Bone marrow (tissue), 2 donors: ENCODE results near the gene ENTHD1.

Experiments used
- DNase-seq, 2 donors: peaks; one replicate each; lab custom pipeline; 2025; lab: John Stamatoyannopoulos, UW

Gene ENTHD1

DNA sequence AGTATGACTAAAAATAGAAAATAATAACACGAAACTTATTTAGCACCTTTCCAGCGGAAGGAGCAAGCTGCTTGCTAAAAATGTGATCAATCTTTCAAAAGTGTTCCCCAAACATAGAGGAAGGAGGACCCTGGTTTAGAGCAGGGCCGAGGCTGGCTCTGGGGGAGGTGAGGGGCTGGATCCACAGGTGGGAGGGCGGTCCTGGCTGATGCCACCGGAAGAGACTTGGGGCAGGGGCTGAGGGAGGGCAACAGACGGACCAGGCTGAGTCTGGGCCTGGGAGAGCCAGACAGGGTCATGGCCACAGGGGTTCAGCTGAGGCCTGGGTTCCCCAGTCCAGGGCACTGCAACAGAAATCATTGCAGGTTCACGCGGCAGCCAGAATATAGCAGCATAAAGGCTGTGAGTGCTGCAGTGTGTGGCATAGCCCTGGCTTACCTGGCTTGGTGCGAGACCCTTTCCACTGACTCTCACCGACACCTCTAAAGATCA is 179.7 kb downstream of the ENTHD1 start:
- no peak for DNase-seq

DNA sequence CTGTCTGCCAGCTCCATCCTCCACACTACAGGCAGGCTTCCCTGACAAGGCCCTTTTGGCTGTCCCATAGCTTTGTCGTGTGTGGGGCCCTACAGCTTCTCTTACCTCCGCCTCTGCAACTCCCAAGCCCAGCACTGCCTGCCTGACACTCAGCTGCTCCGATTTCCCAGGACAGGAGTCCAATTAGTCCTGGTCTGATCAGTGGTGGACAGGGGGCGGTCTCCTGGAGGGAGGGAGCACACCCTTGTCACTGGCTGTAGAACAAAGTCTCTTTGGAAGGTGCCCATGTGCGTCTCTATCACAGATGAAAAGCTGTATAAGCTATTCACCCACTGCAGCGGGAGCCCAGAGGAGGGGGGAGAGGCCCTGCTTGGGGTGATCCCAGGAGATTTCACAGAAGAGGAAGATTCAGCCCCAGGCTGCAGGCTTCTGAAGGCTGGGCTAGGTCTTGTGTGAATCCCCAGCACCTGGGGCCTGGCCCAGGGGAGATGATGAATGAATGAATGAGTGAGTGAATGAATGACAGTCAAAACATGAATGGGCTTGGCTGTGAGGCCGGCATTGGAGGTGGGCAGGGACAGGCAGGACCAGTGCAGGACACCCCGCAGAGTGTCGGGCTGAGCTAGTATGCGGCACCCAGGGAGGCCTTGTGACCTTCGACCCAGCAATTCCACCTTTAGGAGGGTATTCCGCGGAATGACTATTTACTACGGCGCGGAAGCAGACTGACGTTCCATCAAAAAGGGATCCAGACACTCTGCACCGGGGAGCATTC is 180.6 kb downstream of the ENTHD1 start:
- no peak for DNase-seq

DNA sequence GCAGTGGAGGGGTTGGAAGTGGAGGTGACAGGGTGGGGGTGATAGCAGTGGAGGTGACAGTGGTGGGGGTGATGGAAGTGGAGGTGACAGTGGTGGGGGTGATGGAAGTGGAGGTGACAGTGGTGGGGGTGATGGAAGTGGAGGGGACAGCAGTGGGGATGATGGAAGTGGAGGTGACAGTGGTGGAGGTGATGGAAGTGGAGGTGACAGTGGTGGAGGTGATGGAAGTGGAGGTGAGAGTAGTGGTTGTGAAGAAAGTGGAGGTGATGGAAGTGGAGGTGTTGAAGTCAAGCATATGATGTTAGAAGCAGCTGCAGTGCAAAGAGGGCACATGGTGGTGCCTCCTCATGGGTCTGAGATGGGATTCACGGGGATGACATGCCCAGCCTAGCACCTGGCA is 181.5 kb downstream of the ENTHD1 start:
- DNase-seq = no peak

DNA sequence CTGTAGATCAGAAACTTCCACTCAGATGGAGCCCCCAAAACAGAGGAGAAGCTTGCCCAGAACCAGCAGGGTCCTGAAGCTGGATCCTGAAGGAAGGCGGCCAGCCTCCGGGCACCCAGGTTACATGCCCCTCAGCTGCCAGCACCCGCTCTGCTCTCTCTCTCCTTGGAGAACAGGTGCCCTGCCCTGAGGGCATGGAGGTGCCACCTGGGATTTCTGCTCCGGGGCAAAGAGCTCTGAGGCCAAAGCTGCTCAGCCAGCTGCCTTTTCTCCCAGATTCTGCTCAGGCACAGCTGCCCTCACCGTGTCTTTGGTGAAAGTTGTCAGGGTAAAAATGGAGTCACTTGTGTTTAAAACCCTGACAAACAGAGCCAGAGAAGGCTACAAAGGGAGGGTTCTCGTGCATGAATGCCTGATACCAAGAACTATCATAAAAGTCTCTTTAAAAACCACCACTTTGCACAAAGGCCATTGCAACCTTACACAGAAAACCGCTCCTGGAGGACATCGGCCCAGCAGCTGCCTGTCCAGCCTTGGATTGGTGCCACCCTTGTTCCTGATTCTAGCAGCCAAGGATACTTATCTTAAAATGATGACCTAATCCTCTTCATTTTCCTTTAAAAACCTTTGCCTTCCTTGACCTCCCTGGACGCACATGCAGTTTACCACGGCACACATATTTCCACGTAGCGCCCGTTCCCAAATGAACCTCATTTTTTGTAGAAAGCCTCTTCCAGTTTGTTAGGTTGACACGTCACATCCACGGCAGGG is 183.0 kb downstream of the ENTHD1 start:
- DNase-seq = no peak

DNA sequence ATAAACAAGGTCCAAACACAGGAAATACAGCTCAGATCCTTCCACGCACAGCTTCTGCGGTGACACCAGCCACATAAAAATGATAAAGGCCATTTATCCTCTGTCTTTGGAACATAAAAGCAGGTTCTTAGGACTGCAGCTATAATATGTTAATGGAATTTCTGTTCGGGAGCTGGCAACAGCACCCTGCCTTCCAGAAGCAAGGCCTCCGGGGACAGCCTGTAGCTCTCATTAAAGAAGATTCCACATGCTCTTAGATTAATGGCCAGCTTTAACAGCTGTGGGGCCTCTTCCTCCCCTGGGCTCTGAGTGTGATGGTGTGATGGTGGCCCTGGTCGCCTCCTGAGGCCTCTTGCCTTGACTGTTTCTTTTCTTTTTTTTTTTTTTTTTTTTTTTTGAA is 185.7 kb downstream of the ENTHD1 start:
- no peak for DNase-seq

DNA sequence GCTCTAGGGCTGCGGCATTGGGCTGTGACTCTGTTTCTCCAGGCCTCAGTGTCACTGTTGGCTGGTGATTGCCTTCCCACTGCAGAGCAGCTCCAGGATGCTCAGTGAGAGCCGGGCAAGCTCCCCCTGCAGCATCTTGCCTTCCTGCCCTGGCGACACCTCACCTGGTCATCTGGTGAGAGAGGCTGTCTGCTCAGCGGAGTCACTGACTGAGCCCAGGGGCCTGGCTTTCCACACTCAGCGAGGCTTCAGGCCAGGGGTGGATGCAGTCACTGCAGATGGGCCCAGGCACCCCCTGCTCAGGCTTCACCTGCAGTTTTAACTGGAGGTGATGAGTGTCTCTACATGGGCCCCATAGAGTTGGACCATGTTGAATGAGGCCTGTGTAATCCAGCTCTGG is 186.2 kb downstream of the ENTHD1 start:
- DNase-seq = no peak

DNA sequence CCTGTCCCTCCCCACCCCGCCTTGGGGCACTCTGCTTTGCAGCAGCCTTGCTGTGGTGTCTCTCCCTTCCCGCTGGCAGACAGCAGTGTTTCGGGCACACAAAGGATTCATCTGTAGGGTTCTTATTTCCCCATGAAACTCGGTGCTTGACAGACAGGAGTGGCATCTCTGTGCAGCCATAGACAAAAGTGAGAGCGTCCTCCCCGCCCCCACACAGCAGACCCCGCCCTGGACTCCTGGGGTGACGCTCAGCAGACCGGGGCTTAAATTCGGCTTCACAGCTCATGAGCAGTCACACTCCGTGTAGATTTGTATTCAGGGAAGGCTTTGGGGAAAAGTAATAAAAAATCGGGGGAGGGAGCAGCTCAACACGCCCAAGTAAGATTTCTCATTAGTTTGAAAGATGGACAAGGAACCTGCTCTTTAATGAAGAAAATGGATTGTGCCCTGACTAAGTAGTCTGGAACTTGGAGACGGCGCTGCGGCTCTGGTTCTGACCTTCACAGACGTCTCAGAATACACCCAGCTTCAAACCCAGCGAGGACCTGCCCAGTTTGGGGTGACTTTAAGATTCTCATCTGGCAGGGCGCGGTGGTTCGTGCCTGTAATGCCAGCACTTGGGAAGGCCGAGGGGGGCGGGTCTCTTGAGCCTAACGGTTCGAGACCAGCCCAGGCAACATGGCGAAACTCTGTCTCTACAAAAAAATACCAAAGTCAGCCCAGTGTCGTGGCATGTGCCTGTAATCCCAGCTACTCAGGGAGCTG is 187.0 kb downstream of the ENTHD1 start:
- DNase-seq = no peak

DNA sequence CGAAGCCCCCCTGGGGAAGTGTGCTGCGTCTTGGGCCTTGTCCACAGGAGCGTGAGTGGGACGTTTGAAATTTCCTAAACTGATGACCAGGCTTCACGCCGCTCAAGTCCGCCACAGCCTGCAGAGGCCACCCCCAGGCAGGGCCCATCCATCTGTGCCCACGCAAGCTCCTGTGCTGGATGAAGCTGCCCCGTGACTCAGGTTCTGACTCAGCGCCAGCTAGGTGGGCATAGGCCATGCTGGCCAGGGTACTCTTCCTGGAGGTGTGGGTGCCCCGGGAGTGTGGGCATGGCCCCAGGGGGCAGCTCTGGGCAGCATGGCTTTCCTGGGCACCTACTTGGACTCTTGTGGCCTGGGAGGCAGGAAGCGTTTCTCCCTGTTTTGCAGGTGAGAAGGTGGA is 188.2 kb downstream of the ENTHD1 start:
- DNase-seq = no peak

DNA sequence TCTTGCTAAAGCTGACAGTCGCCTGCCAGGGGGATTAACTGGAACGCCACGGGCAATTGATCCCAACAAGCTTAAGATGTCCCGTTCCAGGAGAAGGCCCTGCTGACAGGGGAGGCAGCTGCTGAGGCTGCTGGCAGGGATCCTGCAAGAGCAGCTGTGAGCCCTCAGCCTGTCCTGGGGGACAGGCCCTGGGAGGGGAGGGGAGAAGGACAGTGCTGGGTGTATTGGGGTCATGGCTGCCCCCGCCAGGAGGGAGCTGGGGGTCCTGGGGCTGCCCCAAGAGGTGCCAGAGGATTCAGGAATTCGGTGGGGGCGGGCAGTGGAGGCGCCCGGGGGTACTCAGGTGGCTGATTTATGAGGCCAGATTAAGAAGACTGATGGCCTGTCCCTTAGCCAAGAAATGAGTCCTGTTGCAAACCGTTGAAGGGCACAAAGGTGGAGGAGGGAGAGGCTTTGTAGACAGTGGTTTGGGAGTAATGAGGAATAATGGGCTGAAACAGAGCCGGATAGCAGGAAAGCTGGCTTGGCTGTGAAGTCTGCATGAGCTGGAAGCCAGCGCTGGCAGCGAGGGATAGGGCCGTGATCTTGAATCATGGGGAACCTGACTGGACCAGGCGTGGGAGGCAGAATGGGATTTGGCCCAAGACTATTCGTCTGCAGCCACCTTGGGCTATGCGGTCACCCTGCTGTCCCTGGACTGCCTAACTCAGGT is 189.5 kb downstream of the ENTHD1 start:
- no peak for DNase-seq

DNA sequence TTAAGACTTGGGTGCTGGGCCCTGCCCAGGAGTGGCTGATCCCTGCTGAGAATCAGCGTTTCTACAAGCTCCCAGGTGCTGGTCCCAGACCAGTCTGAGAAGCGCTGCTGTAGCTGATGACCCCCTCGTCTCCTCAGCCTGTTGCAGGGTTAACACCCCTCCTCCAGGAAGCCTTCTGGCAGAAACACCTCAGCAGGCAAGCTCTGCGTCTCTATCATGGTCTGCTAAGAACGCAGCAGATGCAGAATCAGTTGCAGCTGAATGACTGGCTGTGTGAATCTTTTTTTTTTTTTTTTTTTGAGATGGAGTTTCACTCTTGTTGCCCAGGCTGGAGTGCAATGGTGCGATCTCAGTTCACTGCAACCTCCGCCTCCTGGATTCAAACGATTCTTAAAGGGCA is 190.5 kb downstream of the ENTHD1 start:
- no peak for DNase-seq

DNA sequence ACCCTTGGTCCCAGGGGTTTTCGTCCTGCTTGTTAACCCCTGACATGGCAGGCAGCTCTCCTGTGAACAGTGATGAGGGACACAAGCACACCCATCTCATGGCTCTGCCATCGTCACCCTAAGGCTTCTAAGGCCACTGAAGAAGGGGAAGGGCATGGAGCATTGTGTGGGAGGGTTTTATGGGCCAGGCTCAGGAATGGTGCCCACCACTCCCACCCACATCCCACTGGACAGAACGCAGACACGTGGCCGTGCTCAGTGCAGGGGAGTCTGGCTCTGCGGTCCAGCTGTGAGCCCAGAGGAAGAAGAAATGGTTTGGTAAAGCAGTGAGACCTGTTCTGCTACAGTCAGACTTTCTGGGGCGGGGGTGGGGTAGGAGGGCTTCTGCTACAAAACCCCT is 193.0 kb downstream of the ENTHD1 start:
- no peak for DNase-seq

DNA sequence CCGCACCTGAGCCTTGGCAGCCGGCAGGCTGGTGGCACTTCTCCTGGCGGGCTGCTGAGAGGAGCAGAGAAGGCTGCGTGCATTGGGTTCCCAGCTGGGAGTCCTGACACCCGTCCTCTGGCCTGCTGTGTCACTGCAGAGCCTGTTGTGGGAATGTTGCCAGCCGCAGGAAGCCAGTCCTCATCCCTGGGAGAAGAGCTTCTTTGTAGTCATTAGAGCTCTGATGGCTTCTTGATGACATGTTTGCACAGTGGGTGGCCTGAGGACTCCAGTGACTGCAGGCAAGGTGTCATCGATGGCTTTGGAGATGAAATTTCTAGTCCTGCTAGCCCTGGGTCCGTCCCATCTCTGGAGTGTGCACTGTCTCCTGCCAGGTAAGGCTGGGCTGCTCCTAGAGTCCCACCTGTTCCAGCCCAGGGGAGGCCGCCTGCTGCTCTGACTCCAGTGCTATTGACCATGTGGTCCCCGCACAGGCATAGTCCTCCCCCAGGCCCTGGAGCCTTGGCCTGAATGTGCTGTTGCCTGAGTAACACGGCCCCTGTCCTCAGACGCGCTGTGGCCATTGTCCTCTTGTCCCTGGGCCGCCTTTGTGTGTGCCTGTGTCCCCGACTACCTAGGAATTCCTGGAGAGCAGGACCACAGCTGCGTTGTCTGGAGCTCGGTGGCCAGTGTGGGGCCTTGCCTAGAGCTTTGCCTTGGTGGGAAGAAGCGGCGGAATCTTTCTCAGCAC is 193.8 kb downstream of the ENTHD1 start:
- no peak for DNase-seq

DNA sequence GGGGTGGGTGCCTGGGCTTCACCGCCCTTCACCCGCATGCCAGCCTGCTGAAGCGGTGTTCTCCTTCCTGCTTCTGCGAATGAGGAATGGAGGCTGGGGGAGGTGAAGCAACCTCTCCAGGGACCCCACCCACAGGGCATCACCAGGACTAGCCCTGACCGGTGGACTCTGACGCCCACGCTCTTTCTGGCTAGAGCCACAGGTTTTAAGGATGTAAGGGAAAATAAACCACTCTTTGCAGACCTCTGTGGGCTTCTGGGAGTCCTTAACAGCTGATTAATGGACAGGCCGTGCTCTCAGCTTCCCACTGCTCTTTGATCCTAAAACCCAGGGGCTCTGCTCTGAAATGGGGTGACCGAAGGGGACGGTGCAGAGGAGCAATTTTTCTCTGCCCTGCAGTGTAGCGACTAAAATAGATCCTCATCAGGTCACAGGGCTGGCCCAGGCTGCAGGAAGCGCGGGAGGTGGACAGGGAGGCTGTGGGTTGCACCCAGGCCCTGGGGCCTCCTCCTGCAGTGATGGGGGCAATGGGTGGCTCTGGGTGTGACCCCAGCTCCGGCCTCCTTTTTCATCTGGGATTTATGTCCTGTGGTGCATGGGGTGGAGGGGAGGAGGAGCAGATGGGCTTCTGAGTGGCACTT is 195.7 kb downstream of the ENTHD1 start:
- DNase-seq = no peak

DNA sequence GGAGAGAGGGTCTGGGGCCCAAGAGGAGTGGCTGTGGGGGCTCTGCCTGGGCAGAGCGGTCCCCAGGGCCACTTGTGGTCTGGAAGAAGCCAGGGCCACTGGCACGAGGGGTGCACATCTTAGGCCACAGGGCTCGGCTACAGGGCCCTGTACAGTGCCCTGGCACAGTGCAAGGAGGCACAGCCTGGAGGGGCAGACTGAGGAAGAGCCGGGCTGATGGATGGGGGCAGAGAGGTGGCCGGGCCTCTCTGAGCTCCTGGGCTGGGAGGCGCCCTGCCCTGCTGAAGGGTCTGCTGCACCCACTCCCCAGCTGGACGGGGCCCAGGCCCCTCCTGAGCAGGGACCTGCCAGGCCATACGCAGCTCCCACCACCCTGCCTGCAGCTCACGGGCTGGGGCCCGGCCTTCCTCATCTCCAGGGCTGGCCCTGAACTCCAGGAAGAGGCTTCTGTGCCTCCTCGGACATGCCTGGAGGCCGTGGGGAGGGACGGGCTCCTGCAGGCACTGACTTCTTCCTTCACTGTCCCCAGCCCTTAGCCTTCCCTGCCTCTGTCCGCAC is 199.5 kb downstream of the ENTHD1 start:
- no peak for DNase-seq
